Omental fat pad (tissue), 4 donors: ENCODE data around the gene STARD9. TPM values are rescaled to one million over a fixed set of nuclear protein-coding genes. Genes with fewer than 3 reads are reported as not detected.

Source experiments
- ATAC-seq: fragments of 150-250 bp; one replicate; pipeline ENCODE4 v1.9.1; 2016; ENCODE audit warnings: mild to moderate bottlenecking, moderate library complexity; ENCODE audit not compliant: low FRiP score
- DNase-seq: peaks from one replicate; pipeline ENCODE4 v3.0.0-alpha.2; 2019; ENCODE audit warnings: low spot score
- CTCF ChIP-seq, 3 donors: fragments of 450-650 bp; IDR thresholded peaks; one replicate each; pipeline ENCODE4 v1.5.1; 2016 to 2017; ENCODE audit warnings: antibody characterized with exemption in 3 of 3, mild to moderate bottlenecking in 3 of 3, moderate library complexity in 2 of 3
- total RNA-seq, 4 donors: library from RNA; depleted of rRNA; stranded (reverse); fragments of >200 nt; gene quantifications; one replicate each; pipeline ENCODE4 v1.1.0, GENCODE V29; 2016

Gene STARD9
- total RNA-seq, 4 donors from 2014 or later: 16.5 to 77.1 (median 20.7) TPM

- DNase-seq (no peak), ATAC-seq (no peak)
- no peak for TF ChIP-seq CTCF (IDR thresholded peaks at IDR 0.05)
Observed at GRCh38 chr15:42693496-42693895, 118.1 kb downstream of the STARD9 start.

- ATAC-seq (no peak), DNase-seq (no peak)
- TF ChIP-seq CTCF (IDR thresholded peaks at IDR 0.05): no peak
Observed at GRCh38 chr15:42693942-42694341, 118.5 kb downstream of the STARD9 start.

GRCh38 chr15:42694398-42694797 lies 119.0 kb downstream of the STARD9 start:
- ATAC-seq: no peak
- TF ChIP-seq CTCF (IDR thresholded peaks at IDR 0.05): no peak
- no peak for DNase-seq

GRCh38 chr15:42695527-42696071 lies 120.2 kb downstream of the STARD9 start:
- no peak for ATAC-seq
- TF ChIP-seq CTCF (IDR thresholded peaks at IDR 0.05): no peak

GRCh38 chr15:42696626-42697025 lies 121.2 kb downstream of the STARD9 start:
- TF ChIP-seq CTCF (IDR thresholded peaks at IDR 0.05): no peak
- ATAC-seq (no peak), DNase-seq (no peak)

More at GRCh38 chr15:42695527-42696071, 120.2 kb downstream of the STARD9 start:
- no peak for DNase-seq

GRCh38 chr15:42704492-42704926 lies 129.1 kb downstream of the STARD9 start:
- no peak for TF ChIP-seq CTCF (IDR thresholded peaks at IDR 0.05)
- peak; percentile 93 for ATAC-seq
- peak; percentile 37 for DNase-seq

GRCh38 chr15:42705336-42705735 lies 129.9 kb downstream of the STARD9 start:
- no peak for TF ChIP-seq CTCF (IDR thresholded peaks at IDR 0.05)
- no peak for ATAC-seq
- DNase-seq: no peak
